ENCODE data around the gene CFAP61.

GRCh38 chr20:20274821-20275220 lies 222.5 kb downstream of the CFAP61 start:
- TF ChIP-seq SP2 (tag by site-specific recombination; IDR thresholded peaks at IDR 0.05) (no peak), ZNF24 (tag by site-specific recombination; IDR thresholded peaks at IDR 0.05) (no peak), CTCF (tag by site-specific recombination; IDR thresholded peaks at IDR 0.05) (no peak), ZNF791 (tag by site-specific recombination; IDR thresholded peaks at IDR 0.05) (no peak), BCL11A (tag by site-specific recombination; IDR thresholded peaks at IDR 0.05; ENCODE audit: low read depth) (no peak), ZNF138 (tag by site-specific recombination; IDR thresholded peaks at IDR 0.05; ENCODE audit: borderline replicate concordance) (no peak), REST (tag by site-specific recombination; IDR thresholded peaks at IDR 0.05) (no peak), HOXA7 (CRISPR knock-in tag; IDR thresholded peaks at IDR 0.05; ENCODE audit: borderline replicate concordance) (no peak), ZNF600 (tag by site-specific recombination; IDR thresholded peaks at IDR 0.05) (no peak)
